Adrenal gland (tissue), 19 donors: ENCODE results near the gene TAS2R46. TPM values are rescaled to one million over a fixed set of nuclear protein-coding genes. Genes with fewer than 3 reads are reported as not detected.
"Not testable (repeated sequence)": the region's sequence is repeated elsewhere in the genome, so short reads cannot be mapped to it uniquely, and the experiment has no call there.

Experiments used
- DNase-seq, 7 donors: peaks; one replicate each; pipeline ENCODE4 v3.0.0-alpha.2; 2019 to 2020
- H3K27ac ChIP-seq, 5 donors: fragments of 200-600 bp; sonication (generic) in 4 of 5; 1 replicate in 3 of 5; 2 replicates in 2 of 5; pipeline versions ENCODE4 v1.5.1 to v1.8.0; 2016 to 2020; ENCODE audit warnings: mild to moderate bottlenecking in 1 of 5
- H3K27me3 ChIP-seq: fragments of 200-600 bp; 2 replicates; pipeline ENCODE4 v1.8.0; 2021
- H3K36me3 ChIP-seq, 2 donors: fragments of 200-600 bp; replicated peaks in 1 of 2; 1 replicate in 1 of 2; 2 replicates in 1 of 2; pipeline versions ENCODE4 v1.5.1 to v1.8.0; 2018 to 2022
- H3K4me1 ChIP-seq, 2 donors: fragments of 200-600 bp; replicated peaks in 1 of 2; 1 replicate in 1 of 2; 2 replicates in 1 of 2; pipeline versions ENCODE4 v1.5.1 to v1.8.0; 2018 to 2021
- H3K4me3 ChIP-seq, 4 donors: fragments of 200-600 bp; sonication (generic) in 3 of 4; one replicate each; pipeline ENCODE4 v1.5.1; 2016 to 2018
- H3K9me3 ChIP-seq, 3 donors: fragments of 200-600 bp; sonication (generic) in 1 of 3; replicated peaks in 1 of 3; 1 replicate in 2 of 3; 2 replicates in 1 of 3; pipeline versions ENCODE4 v1.5.1 to v1.8.0; 2016 to 2021
- CTCF ChIP-seq, 6 experiments: fragments of 450-650 bp in 4 of 6; fragments of 200-600 bp in 2 of 6; sonication (generic) in 1 of 6; IDR thresholded peaks; 1 replicate in 5 of 6; 2 replicates in 1 of 6; pipeline versions ENCODE4 v1.5.1 to v1.8.0; 2016 to 2021; ENCODE audit warnings: antibody characterized with exemption in 6 of 6, mild to moderate bottlenecking in 2 of 6, moderate library complexity in 1 of 6
- POLR2A ChIP-seq, 2 donors: fragments of 450-650 bp; IDR thresholded peaks; one replicate each; pipeline ENCODE4 v1.6.1; 2017; ENCODE audit warnings: antibody characterized with exemption in 2 of 2, mild to moderate bottlenecking in 2 of 2, moderate library complexity in 1 of 2
- WGBS, 4 donors: extraction: QIAGEN DNeasy Blood & Tissue Kit in 2 of 4; methylation state at CpG; one replicate each; pipeline versions ENCODE4 v1.1.5 to v1.1.7; 2013 to 2017; 5-methylcytosine and 5-hydroxymethylcytosine counted together
- intact Hi-C, 2 donors: fragments of 100-400 bp; cut with DNase I; formaldehyde crosslinking; loops; one replicate each; pipeline versions ENCODE4 v1.14.1 to v1.15.0; 2022 to 2023
- long read RNA-seq, 10 donors: library from polyadenylated mRNA in 3 of 10; unstranded in 2 of 10; stranded (forward) in 1 of 10; transcript quantifications; one replicate each; pipeline ENCODE4 v2.0.0 and lab custom pipeline, GENCODE V29; 2021 to 2026
- polyA plus RNA-seq, 3 donors: library from polyadenylated mRNA; stranded (reverse); fragments of 200-250 nt in 2 of 3; fragments of 350-450 nt in 1 of 3; fragmentation: Illumina TruSeq in 1 of 3; extraction: RNeasy Lipid Tissue Mini Kit (QIAGEN cat#74804) in 1 of 3; gene quantifications; one replicate each; pipeline ENCODE4 v1.2.3, GENCODE V29; 2013 to 2014
- total RNA-seq, 9 donors: library from RNA; depleted of rRNA in 4 of 9; stranded (reverse); fragments of >200 nt in 4 of 9; fragments of 120-200 nt in 1 of 9; fragmentation: NEBNext Ultra II Directional in 1 of 9; extraction: Animal tissue kit (Norgen Biotek cat#: 25700) in 1 of 9; gene quantifications; one replicate each; pipeline versions ENCODE4 v1.1.0 to v1.2.4, GENCODE V29; 2013 to 2023
- donor health status: healthy with polysubstance abuse.
- donor health status: Bipolar disorder and iron deficiency.
- donor health status: DM: yes; HTN: yes; CAD: no.
- donor health status: DM: no; HTN: no; CAD: no.
- donor health status: DM: no; HTN: no; CAD: no.
- donor health status: DM: yes; HTN: yes; CAD: no.

The TAS2R46 gene, protein sequence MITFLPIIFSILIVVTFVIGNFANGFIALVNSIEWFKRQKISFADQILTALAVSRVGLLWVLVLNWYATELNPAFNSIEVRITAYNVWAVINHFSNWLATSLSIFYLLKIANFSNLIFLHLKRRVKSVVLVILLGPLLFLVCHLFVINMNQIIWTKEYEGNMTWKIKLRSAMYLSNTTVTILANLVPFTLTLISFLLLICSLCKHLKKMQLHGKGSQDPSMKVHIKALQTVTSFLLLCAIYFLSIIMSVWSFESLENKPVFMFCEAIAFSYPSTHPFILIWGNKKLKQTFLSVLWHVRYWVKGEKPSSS
- total RNA-seq (1 to 10 TPM in 5 of 9 donors, under 1 TPM in 4; 0.61 to 7.8 (median 1.6) TPM), polyA plus RNA-seq (under 1 TPM in 1 of 3 donors, not detected in 2; 0.10 TPM)
- long read RNA-seq, donor 1, result 0 reads
- long read RNA-seq, donor 2, result 0 reads
- long read RNA-seq, donor 3, result 0 reads
- long read RNA-seq, donor 4, result 0 reads
- long read RNA-seq, donor 5, result 0 reads
- long read RNA-seq, donor 6, result 0 reads
- long read RNA-seq, donor 7, result 0 reads
- long read RNA-seq, donor 8, result 0 reads
- long read RNA-seq, donor 9, result 0 reads
- long read RNA-seq, donor 10, result 0 reads

DNA sequence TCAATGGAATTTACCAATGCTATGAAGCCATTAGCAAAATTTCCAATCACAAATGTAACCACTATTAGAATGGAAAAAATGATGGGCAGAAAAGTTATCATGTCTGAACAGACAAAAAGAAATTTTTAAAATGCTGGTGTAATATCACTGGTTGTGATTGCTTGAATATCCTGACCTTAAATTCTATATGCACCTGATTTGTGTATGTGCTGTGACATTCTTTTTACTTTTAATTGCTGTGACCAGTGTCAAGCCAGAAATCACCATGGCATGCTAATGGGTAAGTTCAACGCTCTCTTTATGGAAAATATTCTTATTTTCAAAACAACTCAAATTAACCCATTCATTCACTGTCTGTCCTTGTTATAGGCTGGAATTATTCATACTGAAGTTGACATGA, at the start of gene TAS2R46:
Gene TAS2R46, minus strand, starts transcription at position 101 of the 400 bp plus-strand sequence. Its CDS starts 0 bp downstream, at position 101.
- H3K9me3 ChIP-seq, intact Hi-C loops: not testable (repeated sequence)
- WGBS, 4 donors, result 85 to 97% (median 95%) methylated on average over 1 of the region's 1 CpG

GRCh38 chr12:11111213-11111612, 49.1 kb upstream of the TAS2R46 start:
- H3K4me3 ChIP-seq, H3K27me3 ChIP-seq, H3K27ac ChIP-seq, H3K36me3 ChIP-seq, DNase-seq, intact Hi-C loops, H3K4me1 ChIP-seq, H3K9me3 ChIP-seq: not testable (repeated sequence)
- WGBS, 4 donors, result 93 to 100% (median 95%) methylated on average over 1 of the region's 1 CpG

More for the DNA sequence above, at the start of gene TAS2R46:
- H3K4me3 ChIP-seq, H3K36me3 ChIP-seq, H3K27me3 ChIP-seq, H3K4me1 ChIP-seq, DNase-seq, H3K27ac ChIP-seq: not testable (repeated sequence)

DNA sequence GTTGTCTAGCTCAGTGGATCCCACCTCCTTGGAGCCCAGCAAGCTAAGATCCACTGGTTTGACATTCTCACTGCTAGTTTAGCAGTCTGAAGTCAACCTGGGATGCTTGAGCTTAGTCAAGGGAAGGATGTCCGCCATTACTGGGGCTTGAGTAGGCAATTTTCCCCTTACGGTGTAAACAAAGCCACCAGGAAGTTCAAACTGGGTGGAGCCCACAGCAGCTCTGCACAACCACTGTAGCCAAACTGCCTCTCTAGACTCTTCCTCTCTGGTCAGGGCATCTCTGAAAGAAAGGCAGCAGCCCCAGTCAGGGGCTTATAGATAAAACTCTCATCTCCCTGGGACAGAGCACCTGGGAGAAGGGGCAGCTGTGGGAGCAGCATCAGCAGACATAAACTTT, 46.8 kb upstream of the TAS2R46 start:
- H3K4me3 ChIP-seq, result no peak overlapping the region
- no peaks in the 10 kb centered on the region for H3K4me1 ChIP-seq
- intact Hi-C loops, result no loop called here
- DNase-seq, result no peak
- TF ChIP-seq CTCF (IDR thresholded peaks at IDR 0.05), result no peak
- TF ChIP-seq POLR2A (IDR thresholded peaks at IDR 0.05), result no peak
- peaks cover 0 to 6% (median 0%) of the 10 kb centered on the region in 3 donors for H3K9me3 ChIP-seq
- no peak overlapping the region for H3K27ac ChIP-seq
- no peaks in the 10 kb centered on the region for H3K36me3 ChIP-seq
- 89 to 100% (median 95%) methylated on average over 1 to 2 of the region's 2 CpGs for WGBS, 4 donors
- no peaks in the 10 kb centered on the region for H3K27me3 ChIP-seq

- no peak for TF ChIP-seq POLR2A (IDR thresholded peaks at IDR 0.05)
- no peak for TF ChIP-seq CTCF (IDR thresholded peaks at IDR 0.05)
- intact Hi-C loops, result no loop called here
- no peak overlapping the region for H3K4me3 ChIP-seq
- H3K27me3 ChIP-seq, result no peaks in the 10 kb centered on the region
- H3K27ac ChIP-seq, result no peak overlapping the region
- H3K9me3 ChIP-seq, result peaks cover 0 to 6% (median 0%) of the 10 kb centered on the region in 3 donors
- no peaks in the 10 kb centered on the region for H3K36me3 ChIP-seq
- WGBS, 4 donors, result 60 to 70% (median 65%) methylated on average over 1 of the region's 1 CpG
- no peaks in the 10 kb centered on the region for H3K4me1 ChIP-seq
- no peak for DNase-seq
These were observed 45.6 kb upstream of the TAS2R46 start for GRCh38 chr12:11107719-11108118.

DNA sequence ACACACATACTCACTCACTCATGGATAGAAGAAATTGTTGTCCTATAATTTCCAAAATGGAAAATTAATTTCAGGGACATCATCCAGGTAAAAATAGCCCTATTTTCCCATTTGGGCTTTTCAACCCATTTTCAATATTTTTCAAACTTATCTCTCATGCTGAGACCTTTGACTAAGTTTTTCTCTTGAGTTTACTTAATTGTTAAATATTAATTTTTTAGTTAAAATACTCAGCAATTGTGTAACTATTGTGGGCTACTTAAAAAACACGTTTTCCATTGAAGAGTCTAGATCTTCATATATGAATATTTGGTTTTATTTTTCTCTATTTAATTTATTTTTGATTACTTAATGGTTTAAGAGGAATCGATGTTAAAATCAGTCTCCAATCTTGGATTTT, 44.2 kb upstream of the TAS2R46 start:
- Histone ChIP-seq H3K4me3 (no peak overlapping the region), H3K9me3 (no peaks in the 10 kb centered on the region), H3K27ac (no peak overlapping the region), H3K4me1 (no peaks in the 10 kb centered on the region), H3K36me3 (no peaks in the 10 kb centered on the region), H3K27me3 (no peaks in the 10 kb centered on the region)
- TF ChIP-seq POLR2A (IDR thresholded peaks at IDR 0.05) (no peak), CTCF (IDR thresholded peaks at IDR 0.05) (no peak)
- DNase-seq, result no peak
- intact Hi-C loops, result no loop called here
- WGBS, 4 donors, result 95 to 99% (median 97%) methylated on average over 2 of the region's 2 CpGs
